SK-N-SH (cell line): ENCODE data around the gene CKAP2. TPM values are rescaled to one million over a fixed set of nuclear protein-coding genes. Genes with fewer than 3 reads are reported as not detected.

Experiments used
- CTCF ChIA-PET: fragments of 300-600, 350-600 bp; formaldehyde crosslinking; extraction: SDS; loops from one replicate; lab custom pipeline; 2021; lab: Yijun Ruan, JAX
- POLR2A ChIA-PET: fragments of 350-600 bp; sonication (Branson Sonifier 250); formaldehyde crosslinking; extraction: SDS; loops from one replicate; lab custom pipeline; 2020; ENCODE audit warnings: antibody characterized with exemption, inconsistent platforms; lab: Yijun Ruan, JAX
- DNase-seq: peaks from one replicate; pipeline ENCODE4 v3.0.0; 2012
- H2AFZ ChIP-seq: fragments of 200-600 bp; sonication (generic); 2 replicates; pipeline ENCODE4 v1.8.1; 2016; ENCODE audit warnings: antibody characterized with exemption, mild to moderate bottlenecking, low read depth
- H3F3A ChIP-seq: fragments of 200-600 bp; sonication (generic); replicated peaks from 2 replicates; pipeline ENCODE3; 2016; ENCODE audit warnings: antibody characterized with exemption, mild to moderate bottlenecking; ENCODE audit not compliant: insufficient read depth
- H3K27ac ChIP-seq, 2 experiments: fragments of 200-500 bp in 1 of 2; fragments of 200-600 bp in 1 of 2; sonication (Bioruptor generic) in 1 of 2; sonication (generic), shearing (Covaris generic) in 1 of 2; 2 replicates each; pipeline versions ENCODE4 v1.5.1 to v1.6.1; 2014 to 2016; ENCODE audit warnings: low read depth in 2 of 2, inconsistent platforms in 1 of 2, low read length in 1 of 2, mild to moderate bottlenecking in 1 of 2, mixed read lengths in 1 of 2
- H3K27me3 ChIP-seq: fragments of 200-600 bp; sonication (generic), shearing (Covaris generic); 2 replicates; pipeline ENCODE4 v1.6.1; 2016; ENCODE audit warnings: mixed run types; ENCODE audit not compliant: insufficient read depth
- H3K36me3 ChIP-seq, 2 experiments: fragments of 200-500 bp in 1 of 2; fragments of 200-600 bp in 1 of 2; sonication (Bioruptor generic) in 1 of 2; sonication (generic) in 1 of 2; replicated peaks in 1 of 2; 2 replicates each; pipeline versions ENCODE3 to v1.5.1; 2014 to 2016; ENCODE audit warnings: low read length in 1 of 2, mild to moderate bottlenecking in 1 of 2; ENCODE audit not compliant: insufficient read depth in 2 of 2, control insufficient read depth in 1 of 2
- H3K4me1 ChIP-seq, 2 experiments: fragments of 200-500 bp in 1 of 2; fragments of 200-600 bp in 1 of 2; sonication (Bioruptor generic) in 1 of 2; sonication (generic), shearing (Covaris generic) in 1 of 2; 2 replicates each; pipeline versions ENCODE4 v1.5.1 to v1.6.1; 2014 to 2016; ENCODE audit warnings: low read depth in 1 of 2, low read length in 1 of 2, mixed run types in 1 of 2; ENCODE audit not compliant: insufficient read depth in 2 of 2, control insufficient read depth in 1 of 2
- H3K4me2 ChIP-seq: fragments of 200-600 bp; sonication (generic), shearing (Covaris generic); 2 replicates; pipeline ENCODE4 v1.6.1; 2017; ENCODE audit warnings: mixed run types
- H3K4me3 ChIP-seq, 2 experiments: fragments of 200-500 bp in 1 of 2; fragments of 200-600 bp in 1 of 2; sonication (Bioruptor generic) in 1 of 2; sonication (generic), shearing (Covaris generic) in 1 of 2; 2 replicates each; pipeline versions ENCODE4 v1.5.1 to v1.8.1; 2014 to 2016; ENCODE audit warnings: low read depth in 2 of 2, inconsistent platforms in 1 of 2, low read length in 1 of 2, mild to moderate bottlenecking in 1 of 2, mixed read lengths in 1 of 2, moderate library complexity in 1 of 2
- H3K79me2 ChIP-seq: fragments of 200-600 bp; sonication (generic); 2 replicates; pipeline ENCODE4 v1.8.1; 2017; ENCODE audit warnings: mild to moderate bottlenecking; ENCODE audit not compliant: insufficient read depth
- H3K9ac ChIP-seq: fragments of 200-600 bp; sonication (generic); 2 replicates; pipeline ENCODE4 v1.6.1; 2017; ENCODE audit warnings: mixed run types
- H3K9me2 ChIP-seq: fragments of 200-600 bp; sonication (generic); 2 replicates; pipeline ENCODE4 v1.6.1; 2017; ENCODE audit warnings: mixed run types
- H3K9me3 ChIP-seq: fragments of 200-600 bp; sonication (generic); 2 replicates; pipeline ENCODE4 v1.6.1; 2017; ENCODE audit warnings: mixed run types, mild to moderate bottlenecking, moderate library complexity
- H4K20me1 ChIP-seq: fragments of 200-600 bp; sonication (generic); 2 replicates; pipeline ENCODE4 v1.6.1; 2017; ENCODE audit warnings: mild to moderate bottlenecking, mixed run types; ENCODE audit not compliant: insufficient read depth
- CHD2 ChIP-seq: fragments of 150-350 bp; IDR thresholded peaks from 2 replicates; pipeline ENCODE4 v1.6.1; 2018; ENCODE audit warnings: low read length; ENCODE audit not compliant: partially characterized antibody
- CTCF ChIP-seq: fragments of 200-600 bp; sonication (generic); IDR thresholded peaks from 2 replicates; pipeline ENCODE4 v1.6.1; 2017; ENCODE audit warnings: antibody characterized with exemption, mild to moderate bottlenecking, moderate library complexity
- EP300 ChIP-seq, 2 experiments: IDR thresholded peaks; 2 replicates each; pipeline versions ENCODE4 v1.4.0 to v1.6.1; 2012; ENCODE audit warnings: borderline replicate concordance in 1 of 2, low read depth in 1 of 2, low read length in 1 of 2
- FOXJ3 ChIP-seq: sonication (generic); formaldehyde crosslinking; IDR thresholded peaks from 2 replicates; pipeline ENCODE4 v1.5.1; 2020; ENCODE audit warnings: mild to moderate bottlenecking, missing genetic modification reagents
- FOXM1 ChIP-seq: IDR thresholded peaks from 2 replicates; pipeline ENCODE4 v1.4.0; 2012; ENCODE audit warnings: low read depth, mild to moderate bottlenecking
- IRF3 ChIP-seq: fragments of 150-350 bp; IDR thresholded peaks from 2 replicates; pipeline ENCODE4 v1.6.1; 2016; ENCODE audit warnings: mild to moderate bottlenecking, low read depth, low read length
- MAX ChIP-seq: IDR thresholded peaks from 2 replicates; pipeline ENCODE4 v1.4.0; 2012; ENCODE audit warnings: low read depth
- MEF2A ChIP-seq: IDR thresholded peaks from 2 replicates; pipeline ENCODE4 v1.4.0; 2012; ENCODE audit warnings: low read depth, borderline replicate concordance
- NRF1 ChIP-seq: IDR thresholded peaks from 2 replicates; pipeline ENCODE4 v1.6.1; 2012; ENCODE audit warnings: low read depth, mild to moderate bottlenecking, low read length
- POLR2AphosphoS5 ChIP-seq: IDR thresholded peaks from 2 replicates; pipeline ENCODE4 v1.6.1; 2012; ENCODE audit warnings: low read depth, low read length
- RAD21 ChIP-seq: IDR thresholded peaks from 2 replicates; pipeline ENCODE4 v1.6.1; 2012; ENCODE audit warnings: mild to moderate bottlenecking, low read length
- RCOR1 ChIP-seq: fragments of 150-350 bp; IDR thresholded peaks from 2 replicates; pipeline ENCODE4 v1.6.1; 2017; ENCODE audit warnings: antibody characterized with exemption, low read length
- REST ChIP-seq: IDR thresholded peaks from 2 replicates; pipeline ENCODE4 v1.6.1; 2012; ENCODE audit warnings: mild to moderate bottlenecking, low read depth, low read length, moderate library complexity
- RFX5 ChIP-seq: IDR thresholded peaks from 2 replicates; pipeline ENCODE4 v1.6.1; 2012; ENCODE audit warnings: mild to moderate bottlenecking, improper control_type of control experiment, low read length
- SIN3A ChIP-seq: IDR thresholded peaks from 2 replicates; pipeline ENCODE4 v1.6.1; 2012; ENCODE audit warnings: low read depth, mild to moderate bottlenecking, low read length, moderate library complexity, borderline replicate concordance
- TCF12 ChIP-seq: IDR thresholded peaks from 2 replicates; pipeline ENCODE4 v1.4.0; 2012
- USF1 ChIP-seq: IDR thresholded peaks from 2 replicates; pipeline ENCODE4 v1.4.0; 2012; ENCODE audit warnings: low read depth, borderline replicate concordance
- USF2 ChIP-seq: fragments of 150-350 bp; IDR thresholded peaks from 2 replicates; pipeline ENCODE4 v1.6.1; 2017; ENCODE audit warnings: antibody characterized with exemption, low read length, low read depth, borderline replicate concordance
- ZBTB33 ChIP-seq: IDR thresholded peaks from 2 replicates; pipeline ENCODE4 v1.4.0; 2012; ENCODE audit warnings: low read depth, borderline replicate concordance
- WGBS: methylation state at CpG from one replicate; pipeline ENCODE4 v1.1.6; 2017; ENCODE audit warnings: low lambda C conversion rate; 5-methylcytosine and 5-hydroxymethylcytosine counted together
- polyA plus RNA-seq, 3 experiments: library from polyadenylated mRNA; depleted of rRNA; stranded (reverse); fragments of >200 nt; gene quantifications; 2 replicates each; pipeline ENCODE4 v1.2.3, GENCODE V29; 2012

CKAP2 gene
- polyA plus RNA-seq, 1 of the 3 experiments (the other 2 are of a cell fraction) = 7.1 TPM

GRCh38 chr13:52447354-52447753 lies 7.9 kb upstream of the CKAP2 start:
- Histone ChIP-seq H3K9me2 (no peaks in the 10 kb centered on the region), H4K20me1 (no peaks in the 10 kb centered on the region), H3K36me3 (peaks cover 13 to 15% of the 10 kb centered on the region in 2 experiments), H3K27me3 (no peaks in the 10 kb centered on the region), H3K4me2 (no peak overlapping the region), H3K4me1 (peaks cover 0 to 14% of the 10 kb centered on the region in 2 experiments; a peak in 2 of 4 replicates), H3F3A (peaks cover 4% of the 10 kb centered on the region), H3K79me2 (peaks cover 74% of the 10 kb centered on the region), H3K9me3 (no peaks in the 10 kb centered on the region), H3K27ac (no peak overlapping the region), H3K4me3 (no peak overlapping the region), H3K9ac (no peak overlapping the region), H2AFZ (no peak overlapping the region)
- CTCF ChIA-PET = interaction anchor here (6.9 kb wide), 1 partner anchor 105 kb away, joined by 159 read pairs; no protein-coding TSS in a partner anchor
- no peak for DNase-seq
- 96% methylated on average over 2 of the region's 2 CpGs for WGBS
- POLR2A ChIA-PET = interaction anchor here (0.6 kb wide), 1 partner anchor 9 kb away, joined by 3 read pairs; no protein-coding TSS in a partner anchor
- TF ChIP-seq IRF3 (no peak), USF2 (no peak), RAD21 (no peak), FOXJ3 (no peak), REST (no peak), ZBTB33 (no peak), USF1 (no peak), POLR2AphosphoS5 (no peak), EP300 (IDR thresholded peaks at IDR 0.05; ENCODE audit: borderline replicate concordance in 1 of 2, low read depth in 1 of 2, low read length in 1 of 2) (no peak), SIN3A (no peak), NRF1 (no peak), RFX5 (no peak), MAX (no peak), CHD2 (no peak), CTCF (no peak), FOXM1 (no peak), MEF2A (no peak), RCOR1 (no peak), TCF12 (no peak)
- TF ChIP-seq, all 33 proteins: peak for 0
